Effector memory CD4-positive, alpha-beta T cell (primary cell): ENCODE results near the gene IFIT1B.

Experiments
- DNase-seq, 3 donors: peaks; one replicate each; pipeline ENCODE4 v3.0.0-alpha.2; 2020
- H3K27ac ChIP-seq: 2 replicates; pipeline ENCODE4 v1.7.0; 2013; ENCODE audit warnings: mild to moderate bottlenecking, low read length, moderate library complexity; ENCODE audit not compliant: insufficient read depth, poor library complexity, severe bottlenecking
- H3K27me3 ChIP-seq: replicated peaks from 2 replicates; pipeline ENCODE4 v1.7.0; 2013; ENCODE audit warnings: mild to moderate bottlenecking, low read length; ENCODE audit not compliant: insufficient read depth, control insufficient read depth, poor library complexity, severe bottlenecking
- H3K36me3 ChIP-seq: 2 replicates; pipeline ENCODE4 v1.7.0; 2013; ENCODE audit warnings: mild to moderate bottlenecking, low read length, moderate library complexity; ENCODE audit not compliant: control insufficient read depth, insufficient read depth
- H3K4me1 ChIP-seq: 2 replicates; pipeline ENCODE4 v1.7.0; 2013; ENCODE audit warnings: low read length, mild to moderate bottlenecking; ENCODE audit not compliant: control insufficient read depth, insufficient read depth, poor library complexity, severe bottlenecking
- H3K4me3 ChIP-seq: 2 replicates; pipeline ENCODE4 v1.7.0; 2013; ENCODE audit warnings: low read length, low read depth, mild to moderate bottlenecking; ENCODE audit not compliant: insufficient read depth, poor library complexity, severe bottlenecking
- H3K9me3 ChIP-seq: 2 replicates; pipeline ENCODE4 v1.7.0; 2013; ENCODE audit warnings: mild to moderate bottlenecking, low read length, moderate library complexity; ENCODE audit not compliant: control insufficient read depth

The IFIT1B gene

GRCh38 chr10:89425000-89425399 lies 47.1 kb downstream of the IFIT1B start:
- Histone ChIP-seq H3K4me1 (no peaks in the 10 kb centered on the region), H3K27ac (no peak overlapping the region), H3K27me3 (no peaks in the 10 kb centered on the region), H3K36me3 (peaks cover 4% of the 10 kb centered on the region), H3K4me3 (no peak overlapping the region), H3K9me3 (no peaks in the 10 kb centered on the region)
- DNase-seq, result no peak

GRCh38 chr10:89426230-89426868 lies 48.5 kb downstream of the IFIT1B start:
- Histone ChIP-seq H3K27ac (no peak overlapping the region), H3K9me3 (no peaks in the 10 kb centered on the region), H3K36me3 (no peaks in the 10 kb centered on the region), H3K4me1 (no peaks in the 10 kb centered on the region), H3K4me3 (no peak overlapping the region), H3K27me3 (no peaks in the 10 kb centered on the region)
- no peak for DNase-seq

- Histone ChIP-seq H3K9me3 (no peaks in the 10 kb centered on the region), H3K27me3 (no peaks in the 10 kb centered on the region), H3K4me3 (no peak overlapping the region), H3K27ac (no peak overlapping the region), H3K36me3 (no peaks in the 10 kb centered on the region), H3K4me1 (no peaks in the 10 kb centered on the region)
- DNase-seq, result no peak
These were observed 49.8 kb downstream of the IFIT1B start for GRCh38 chr10:89427629-89428028.

- no peaks in the 10 kb centered on the region for H3K36me3 ChIP-seq
- H3K4me3 ChIP-seq, result no peak overlapping the region
- DNase-seq, result no peak
- H3K4me1 ChIP-seq, result no peaks in the 10 kb centered on the region
- H3K9me3 ChIP-seq, result no peaks in the 10 kb centered on the region
- no peaks in the 10 kb centered on the region for H3K27me3 ChIP-seq
- no peak overlapping the region for H3K27ac ChIP-seq
These were observed 51.0 kb downstream of the IFIT1B start for GRCh38 chr10:89428877-89429276.

GRCh38 chr10:89431977-89432376 lies 54.1 kb downstream of the IFIT1B start:
- Histone ChIP-seq H3K4me3 (no peak overlapping the region), H3K4me1 (no peaks in the 10 kb centered on the region), H3K27ac (no peak overlapping the region), H3K27me3 (no peaks in the 10 kb centered on the region), H3K9me3 (no peaks in the 10 kb centered on the region), H3K36me3 (no peaks in the 10 kb centered on the region)
- DNase-seq, result no peak
